H1 (cell line): ENCODE data around the gene GMPR. TPM values are rescaled to one million over a fixed set of nuclear protein-coding genes. Genes with fewer than 3 reads are reported as not detected.

Source experiments
- CTCF ChIA-PET: fragments of 300-600 bp; sonication (Branson Sonifier 250); formaldehyde crosslinking; loops from one replicate; lab custom pipeline; 2021; ENCODE audit not compliant: partially characterized antibody; lab: Charles Lee
- POLR2A ChIA-PET: fragments of 300-600 bp; sonication (Branson Sonifier 250); formaldehyde crosslinking; loops from one replicate; lab custom pipeline; 2021; ENCODE audit warnings: inconsistent platforms; ENCODE audit not compliant: partially characterized antibody; lab: Charles Lee
- DNase-seq, 2 experiments: peaks; one replicate each; pipeline versions ENCODE4 v3.0.0 to v3.0.0-alpha.2; 2010 to 2022; ENCODE audit warnings: low spot score in 2 of 2, low read depth in 1 of 2, mixed read lengths in 1 of 2
- FAIRE-seq: peaks from 2 replicates; lab custom pipeline; 2011; peaks lifted over from hg19 to GRCh38; lab: Jason Lieb, UNC
- H2AFZ ChIP-seq: 2 replicates; pipeline ENCODE4 v1.8.1; 2012; ENCODE audit warnings: low read length, inconsistent platforms
- H2AK5ac ChIP-seq: 2 replicates; pipeline ENCODE4 v1.6.1; 2013; ENCODE audit warnings: low read depth, low read length
- H2BK120ac ChIP-seq: replicated peaks from 2 replicates; pipeline ENCODE3; 2013; ENCODE audit warnings: low read depth, low read length, inconsistent platforms
- H2BK12ac ChIP-seq: 2 replicates; pipeline ENCODE4 v1.6.1; 2013; ENCODE audit warnings: low read depth, low read length
- H2BK15ac ChIP-seq: 2 replicates; pipeline ENCODE4 v1.6.1; 2013; ENCODE audit warnings: low read length
- H2BK20ac ChIP-seq: 2 replicates; pipeline ENCODE4 v1.6.1; 2013; ENCODE audit warnings: low read length
- H2BK5ac ChIP-seq: 2 replicates; pipeline ENCODE4 v1.6.1; 2013; ENCODE audit warnings: low read depth, low read length
- H3K14ac ChIP-seq: 2 replicates; pipeline ENCODE4 v1.6.1; 2013; ENCODE audit warnings: inconsistent platforms; ENCODE audit not compliant: insufficient read length
- H3K18ac ChIP-seq: 2 replicates; pipeline ENCODE4 v1.6.1; 2013; ENCODE audit warnings: low read length; ENCODE audit errors: extremely low read depth
- H3K23ac ChIP-seq: 2 replicates; pipeline ENCODE4 v1.6.1; 2013; ENCODE audit warnings: inconsistent platforms; ENCODE audit not compliant: insufficient read length
- H3K23me2 ChIP-seq: 2 replicates; pipeline ENCODE4 v1.6.1; 2013; ENCODE audit warnings: low read depth, low read length
- H3K27ac ChIP-seq: 2 replicates; pipeline ENCODE4 v1.6.1; 2011; ENCODE audit warnings: low read depth, low read length, inconsistent platforms
- H3K27me3 ChIP-seq, 4 experiments: replicated peaks in 1 of 4; 1 replicate in 1 of 4; 2 replicates in 3 of 4; pipeline versions ENCODE4 v1.6.1 to v1.8.1; 2011 to 2013; ENCODE audit warnings: low read length in 3 of 4, mild to moderate bottlenecking in 3 of 4, inconsistent platforms in 2 of 4, mixed read lengths in 2 of 4, moderate library complexity in 1 of 4; ENCODE audit not compliant: control insufficient read depth in 3 of 4, insufficient read depth in 3 of 4; ENCODE audit errors: extremely low read depth in 1 of 4
- H3K36me3 ChIP-seq, 4 experiments: 2 replicates each; pipeline versions ENCODE4 v1.6.1 to v1.8.1; 2011 to 2013; ENCODE audit warnings: mild to moderate bottlenecking in 4 of 4, low read length in 3 of 4, moderate library complexity in 2 of 4, control low read depth in 1 of 4, inconsistent platforms in 1 of 4; ENCODE audit not compliant: insufficient read depth in 4 of 4, control insufficient read depth in 2 of 4
- H3K4ac ChIP-seq: replicated peaks from 2 replicates; pipeline ENCODE3; 2013; ENCODE audit warnings: low read length, low read depth, mixed read lengths, inconsistent platforms; ENCODE audit not compliant: insufficient read length
- H3K4me1 ChIP-seq, 4 experiments: replicated peaks in 1 of 4; 1 replicate in 1 of 4; 2 replicates in 3 of 4; pipeline versions ENCODE4 v1.6.1 to v1.8.1; 2011 to 2013; ENCODE audit warnings: low read length in 3 of 4, inconsistent platforms in 2 of 4, mixed read lengths in 1 of 4; ENCODE audit not compliant: insufficient read depth in 4 of 4, control insufficient read depth in 3 of 4
- H3K4me2 ChIP-seq, 2 experiments: 2 replicates each; pipeline versions ENCODE4 v1.6.1 to v1.8.1; 2011 to 2013; ENCODE audit warnings: low read depth in 2 of 2, low read length in 2 of 2, control low read depth in 1 of 2, inconsistent platforms in 1 of 2, mild to moderate bottlenecking in 1 of 2; ENCODE audit not compliant: insufficient read depth in 1 of 2
- H3K4me3 ChIP-seq, 4 experiments: fragments of 200-600, 300-600 bp in 1 of 4; sonication (generic), shearing (Covaris generic), sonication (Bioruptor Twin) in 1 of 4; 2 replicates each; pipeline versions ENCODE4 v1.5.1 to v1.8.1; 2011 to 2016; ENCODE audit warnings: low read length in 4 of 4, low read depth in 3 of 4, control low read depth in 2 of 4, inconsistent platforms in 2 of 4, mild to moderate bottlenecking in 2 of 4, mixed read lengths in 1 of 4, moderate library complexity in 1 of 4; ENCODE audit not compliant: insufficient read depth in 2 of 4; ENCODE audit errors: extremely low read depth in 1 of 4
- H3K56ac ChIP-seq: replicated peaks from 2 replicates; pipeline ENCODE3; 2013; ENCODE audit warnings: low read depth, mild to moderate bottlenecking, mixed read lengths, low read length, inconsistent platforms; ENCODE audit not compliant: insufficient read length
- H3K79me1 ChIP-seq: 2 replicates; pipeline ENCODE4 v1.6.1; 2013; ENCODE audit warnings: low read depth, low read length, control low read depth
- H3K79me2 ChIP-seq, 2 experiments: 2 replicates each; pipeline versions ENCODE4 v1.6.1 to v1.8.1; 2012 to 2013; ENCODE audit warnings: low read length in 2 of 2, mild to moderate bottlenecking in 2 of 2, inconsistent platforms in 1 of 2; ENCODE audit not compliant: insufficient read depth in 2 of 2, control insufficient read depth in 1 of 2
- H3K9ac ChIP-seq, 4 experiments: replicated peaks in 1 of 4; 1 replicate in 1 of 4; 2 replicates in 3 of 4; pipeline versions ENCODE4 v1.6.1 to v1.8.1; 2011 to 2013; ENCODE audit warnings: low read depth in 3 of 4, low read length in 3 of 4, control low read depth in 2 of 4, mild to moderate bottlenecking in 2 of 4, moderate library complexity in 2 of 4, inconsistent platforms in 1 of 4; ENCODE audit errors: extremely low read depth in 1 of 4
- H3K9me3 ChIP-seq, 2 experiments: 2 replicates each; pipeline versions ENCODE4 v1.6.1 to v1.8.1; 2012 to 2013; ENCODE audit warnings: mild to moderate bottlenecking in 2 of 2, moderate library complexity in 2 of 2, control low read depth in 1 of 2, inconsistent platforms in 1 of 2, low read depth in 1 of 2, low read length in 1 of 2, mixed read lengths in 1 of 2; ENCODE audit not compliant: insufficient read depth in 2 of 2
- H4K20me1 ChIP-seq, 2 experiments: replicated peaks in 1 of 2; 2 replicates each; pipeline versions ENCODE3 to v1.8.1; 2011 to 2013; ENCODE audit warnings: inconsistent platforms in 2 of 2, low read length in 2 of 2, mild to moderate bottlenecking in 1 of 2; ENCODE audit not compliant: insufficient read depth in 2 of 2, control insufficient read depth in 1 of 2
- H4K5ac ChIP-seq: 2 replicates; pipeline ENCODE4 v1.6.1; 2013; ENCODE audit warnings: low read length, low read depth, mixed read lengths, inconsistent platforms; ENCODE audit not compliant: insufficient read length
- H4K8ac ChIP-seq: 2 replicates; pipeline ENCODE4 v1.8.0; 2013; ENCODE audit warnings: mild to moderate bottlenecking, moderate library complexity, low read length, inconsistent platforms; ENCODE audit not compliant: insufficient read depth; ENCODE audit errors: extremely low read depth
- H4K91ac ChIP-seq: replicated peaks from 2 replicates; pipeline ENCODE3; 2013; ENCODE audit warnings: low read length, mixed read lengths, inconsistent platforms; ENCODE audit not compliant: insufficient read length
- CTBP2 ChIP-seq: IDR thresholded peaks from 2 replicates; pipeline ENCODE4 v1.7.0; 2011; ENCODE audit warnings: borderline replicate concordance, mild to moderate bottlenecking, moderate library complexity, mixed read lengths, low read length; ENCODE audit not compliant: insufficient read depth, insufficient read length
- HDAC2 ChIP-seq, 2 experiments: fragments of 300-600 bp in 1 of 2; sonication (generic) in 1 of 2; IDR thresholded peaks; 2 replicates each; pipeline ENCODE4 v1.6.1; 2011 to 2012; ENCODE audit warnings: low read depth in 2 of 2, low read length in 2 of 2, mild to moderate bottlenecking in 2 of 2, moderate library complexity in 2 of 2, borderline replicate concordance in 1 of 2, inconsistent platforms in 1 of 2
- RNF2 ChIP-seq: fragments of 200-900, 300-1000 bp; sonication (generic); IDR thresholded peaks from 2 replicates; pipeline ENCODE4 v1.7.1; 2016; ENCODE audit warnings: borderline replicate concordance, low read depth, mild to moderate bottlenecking, antibody characterized with exemption, low read length; ENCODE audit not compliant: poor library complexity, severe bottlenecking; ENCODE audit errors: missing control alignments
- SAP30 ChIP-seq: fragments of 300-600 bp; sonication (generic); IDR thresholded peaks from 2 replicates; pipeline ENCODE4 v1.7.1; 2012; ENCODE audit warnings: low read length, moderate library complexity, mild to moderate bottlenecking, inconsistent platforms; ENCODE audit not compliant: insufficient read depth, insufficient replicate concordance
- WGBS, 2 experiments: shearing (Covaris generic) in 1 of 2; methylation state at CpG; one replicate each; pipeline versions ENCODE4 v1.1.6 to v1.1.7; 2013 to 2015; ENCODE audit warnings: low lambda C conversion rate in 2 of 2, mixed read lengths in 2 of 2, inconsistent platforms in 1 of 2, low coverage in 1 of 2, missing lambda C conversion rate in 1 of 2; ENCODE audit not compliant: insufficient replicate concordance in 2 of 2, insufficient coverage in 1 of 2, insufficient read length in 1 of 2; ENCODE audit errors: extremely low coverage in 1 of 2, missing lambda C conversion rate in 1 of 2; 5-methylcytosine and 5-hydroxymethylcytosine counted together
- polyA plus RNA-seq, 7 experiments: library from polyadenylated mRNA; depleted of rRNA in 3 of 7; stranded (reverse) in 5 of 7; unstranded in 2 of 7; fragments of >200 nt in 5 of 7; fragments of 200-250 nt in 2 of 7; gene quantifications; 1 replicate in 5 of 7; 2 replicates in 1 of 7; 4 replicates in 1 of 7; pipeline versions ENCODE4 v1.2.1 to v1.2.3, GENCODE V29; 2011 to 2013; ENCODE audit warnings: missing spikeins in 2 of 7, mixed read lengths in 2 of 7
- total RNA-seq: library from RNA; stranded (reverse); fragmentation: NEBNext Ultra II Directional; extraction: Animal tissue kit (Norgen Biotek cat#: 25700); gene quantifications from 2 replicates; pipeline ENCODE4 v1.2.1, GENCODE V29; 2021
- TF ChIP-seq, protein P1 (sequence below): IDR thresholded peaks from 2 replicates; pipeline ENCODE4 v1.6.1; 2011; ENCODE audit warnings: low read depth, mild to moderate bottlenecking, low read length; ENCODE audit not compliant: insufficient read depth

GMPR gene
- total and polyA plus RNA-seq, 2 of the 8 experiments (the other 6 are each of a cell fraction or from before 2014, with no cell fraction given) = 0.99 to 1.2 TPM

DNA sequence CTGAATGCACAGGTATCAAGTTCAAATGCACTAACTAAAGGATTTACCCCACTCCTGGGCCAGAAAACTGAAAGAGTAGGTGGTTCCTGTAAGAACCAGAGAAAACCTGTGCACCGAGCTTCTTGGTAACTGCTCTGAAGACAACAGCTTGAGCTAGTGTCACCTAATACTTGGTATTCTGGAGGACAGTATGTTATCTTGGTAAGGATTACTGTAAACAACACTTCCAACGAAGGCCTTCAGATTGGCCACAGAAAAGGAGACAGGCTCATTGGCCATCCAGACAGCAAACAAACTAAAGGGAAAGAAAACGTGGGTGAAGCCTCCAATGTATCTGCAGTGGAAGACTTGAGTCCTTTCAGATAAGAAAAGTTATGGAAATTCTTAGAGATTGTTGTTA lies 61.5 kb downstream of the GMPR start:
- H2AFZ ChIP-seq = no peak overlapping the region
- no peak overlapping the region for H3K27ac ChIP-seq
- no peak overlapping the region for H3K4me2 ChIP-seq
- no peaks in the 10 kb centered on the region for H4K20me1 ChIP-seq
- peaks cover 0 to 11% (median 6%) of the 10 kb centered on the region in 4 experiments; a peak in 6 of 7 replicates for H3K4me1 ChIP-seq
- no peak for FAIRE-seq
- H3K9ac ChIP-seq = no peak overlapping the region
- ChIA-PET CTCF (interaction anchor here (1.1 to 3.6 kb wide), 2 partner anchors 9 to 14 kb away, joined by 3 to 16 read pairs; no protein-coding TSS in a partner anchor), POLR2A (no interaction called here)
- H3K36me3 ChIP-seq = no peaks in the 10 kb centered on the region
- no peak for DNase-seq
- no peak overlapping the region for H3K56ac ChIP-seq
- H3K18ac ChIP-seq = no peak overlapping the region
- TF ChIP-seq SAP30 = no peak
- no peak for TF ChIP-seq HDAC2 (IDR thresholded peaks at IDR 0.05; ENCODE audit: borderline replicate concordance in 1 of 2, low read depth in 2 of 2, low read length in 2 of 2)
- no peak for TF ChIP-seq RNF2
- TF ChIP-seq, protein P1, sequence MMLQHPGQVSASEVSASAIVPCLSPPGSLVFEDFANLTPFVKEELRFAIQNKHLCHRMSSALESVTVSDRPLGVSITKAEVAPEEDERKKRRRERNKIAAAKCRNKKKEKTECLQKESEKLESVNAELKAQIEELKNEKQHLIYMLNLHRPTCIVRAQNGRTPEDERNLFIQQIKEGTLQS = no peak
- TF ChIP-seq CTBP2 = no peak
- H3K23ac ChIP-seq = no peak overlapping the region
- H4K91ac ChIP-seq = no peak overlapping the region
- no peak overlapping the region for H3K4ac ChIP-seq
- no peak overlapping the region for H2BK12ac ChIP-seq
- H2BK5ac ChIP-seq = no peak overlapping the region
- H3K27me3 ChIP-seq = no peaks in the 10 kb centered on the region
- H3K14ac ChIP-seq = no peak overlapping the region
- no peaks in the 10 kb centered on the region for H3K79me2 ChIP-seq
- no peak overlapping the region for H2AK5ac ChIP-seq
- no peak overlapping the region for H4K8ac ChIP-seq
- peaks cover 5% of the 10 kb centered on the region; the same call in 1 of the 2 replicates for H3K23me2 ChIP-seq
- H4K5ac ChIP-seq = no peak overlapping the region
- no peaks in the 10 kb centered on the region for H3K9me3 ChIP-seq
- no peak overlapping the region for H2BK15ac ChIP-seq
- WGBS, 2 experiments = 83% methylated on average over 3 of the region's 3 CpGs; no CpG with 5 or more reads in 1 of the 2 experiments
- no peaks in the 10 kb centered on the region for H3K79me1 ChIP-seq
- no peak overlapping the region for H2BK120ac ChIP-seq
- H3K4me3 ChIP-seq = no peak overlapping the region
- no peak overlapping the region for H2BK20ac ChIP-seq
